ENCODE data around the gene BMP6.

BMP6 gene

GRCh38 chr6:7900621-7901020, 174.7 kb downstream of the BMP6 start:
- TF ChIP-seq CTCF (conservative IDR thresholded peaks at IDR 0.05; ENCODE audit: low read depth, low read length) = no peak
- no peak for DNase-seq (ENCODE audit: low read depth)
- H3K4me3 ChIP-seq (ENCODE audit: low read depth, low read length) = no peak overlapping the region

- H3K4me3 ChIP-seq (ENCODE audit: low read depth, low read length) = no peak overlapping the region
- DNase-seq (ENCODE audit: low read depth) = no peak
- TF ChIP-seq CTCF (conservative IDR thresholded peaks at IDR 0.05; ENCODE audit: low read depth, low read length) = no peak
Observed at GRCh38 chr6:7901056-7901455, 175.2 kb downstream of the BMP6 start.

GRCh38 chr6:7901780-7902179, 175.9 kb downstream of the BMP6 start:
- H3K4me3 ChIP-seq (ENCODE audit: low read depth, low read length) = no peak overlapping the region
- no peak for TF ChIP-seq CTCF (conservative IDR thresholded peaks at IDR 0.05; ENCODE audit: low read depth, low read length)
- DNase-seq (ENCODE audit: low read depth) = no peak

GRCh38 chr6:7902221-7902620, 176.3 kb downstream of the BMP6 start:
- DNase-seq (ENCODE audit: low read depth) = no peak
- H3K4me3 ChIP-seq (ENCODE audit: low read depth, low read length) = no peak overlapping the region
- TF ChIP-seq CTCF (conservative IDR thresholded peaks at IDR 0.05; ENCODE audit: low read depth, low read length) = no peak

- no peak overlapping the region for H3K4me3 ChIP-seq (ENCODE audit: low read depth, low read length)
- no peak for DNase-seq (ENCODE audit: low read depth)
- TF ChIP-seq CTCF (conservative IDR thresholded peaks at IDR 0.05; ENCODE audit: low read depth, low read length) = no peak
Observed at GRCh38 chr6:7902867-7903266, 177.0 kb downstream of the BMP6 start.

GRCh38 chr6:7903673-7904072, 177.8 kb downstream of the BMP6 start:
- H3K4me3 ChIP-seq (ENCODE audit: low read depth, low read length) = no peak overlapping the region
- DNase-seq (ENCODE audit: low read depth) = no peak
- TF ChIP-seq CTCF (conservative IDR thresholded peaks at IDR 0.05; ENCODE audit: low read depth, low read length) = no peak

GRCh38 chr6:7904654-7905319, 178.9 kb downstream of the BMP6 start:
- TF ChIP-seq CTCF (conservative IDR thresholded peaks at IDR 0.05; ENCODE audit: low read depth, low read length) = no peak
- H3K4me3 ChIP-seq (ENCODE audit: low read depth, low read length) = no peak overlapping the region
- DNase-seq (ENCODE audit: low read depth) = no peak

Data from choroid plexus epithelial cell (primary cell).